ENCODE measurements around the gene SMARCC1.
"Not testable (repeated sequence)": the region's sequence is repeated elsewhere in the genome, so short reads cannot be mapped to it uniquely, and the experiment has no call there.

The SMARCC1 gene

GRCh38 chr3:47766186-47766585 is 15.5 kb downstream of the SMARCC1 start:
- no peak overlapping the region for H3K4me3 ChIP-seq (ENCODE audit: low read length)
- DNase-seq (ENCODE audit: low read depth, low spot score): no peak
- H3K27ac ChIP-seq (ENCODE audit: low read length): no peak overlapping the region
- H3K27me3 ChIP-seq (ENCODE audit: control insufficient read depth, insufficient read depth, low read length): no peaks in the 10 kb centered on the region
- H3K9me3 ChIP-seq (ENCODE audit: control insufficient read depth, insufficient read depth, low read length): no peaks in the 10 kb centered on the region
- no CpG with 5 or more reads among the region's 4 CpGs for WGBS (ENCODE audit: insufficient coverage, insufficient read length)
- peaks cover 3% of the 10 kb centered on the region; the same call in 1 of the 2 replicates for H3K36me3 ChIP-seq (ENCODE audit: control insufficient read depth, insufficient read depth, low read length)
- no peaks in the 10 kb centered on the region for H3K4me1 ChIP-seq (ENCODE audit: control insufficient read depth, insufficient read depth, low read length)

GRCh38 chr3:47762233-47762632 is 19.5 kb downstream of the SMARCC1 start:
- no peak for DNase-seq (ENCODE audit: low read depth, low spot score)
- Histone ChIP-seq H3K27ac (ENCODE audit: low read length) (no peak overlapping the region), H3K9me3 (ENCODE audit: control insufficient read depth, insufficient read depth, low read length) (no peaks in the 10 kb centered on the region), H3K4me1 (ENCODE audit: control insufficient read depth, insufficient read depth, low read length) (no peaks in the 10 kb centered on the region), H3K4me3 (ENCODE audit: low read length) (no peak overlapping the region), H3K27me3 (ENCODE audit: control insufficient read depth, insufficient read depth, low read length) (no peaks in the 10 kb centered on the region), H3K36me3 (ENCODE audit: control insufficient read depth, insufficient read depth, low read length) (no peaks in the 10 kb centered on the region; the same call in 1 of the 2 replicates)
- no CpG with 5 or more reads among the region's 4 CpGs for WGBS (ENCODE audit: insufficient coverage, insufficient read length)

- Histone ChIP-seq H3K4me1 (ENCODE audit: control insufficient read depth, insufficient read depth, low read length) (no peaks in the 10 kb centered on the region), H3K27me3 (ENCODE audit: control insufficient read depth, insufficient read depth, low read length) (no peaks in the 10 kb centered on the region), H3K9me3 (ENCODE audit: control insufficient read depth, insufficient read depth, low read length) (no peaks in the 10 kb centered on the region), H3K27ac (ENCODE audit: low read length) (no peak overlapping the region), H3K4me3 (ENCODE audit: low read length) (no peak overlapping the region), H3K36me3 (ENCODE audit: control insufficient read depth, insufficient read depth, low read length) (no peaks in the 10 kb centered on the region; the same call in 1 of the 2 replicates)
- no peak for DNase-seq (ENCODE audit: low read depth, low spot score)
- no CpG with 5 or more reads among the region's 4 CpGs for WGBS (ENCODE audit: insufficient coverage, insufficient read length)
Measured at GRCh38 chr3:47761046-47761445, 20.6 kb downstream of the SMARCC1 start.

GRCh38 chr3:47760207-47760606 is 21.5 kb downstream of the SMARCC1 start:
- not testable (repeated sequence) for H3K9me3 ChIP-seq (ENCODE audit: control insufficient read depth, insufficient read depth, low read length); H3K36me3 ChIP-seq (ENCODE audit: control insufficient read depth, insufficient read depth, low read length); H3K4me3 ChIP-seq (ENCODE audit: low read length); H3K27ac ChIP-seq (ENCODE audit: low read length); H3K4me1 ChIP-seq (ENCODE audit: control insufficient read depth, insufficient read depth, low read length); H3K27me3 ChIP-seq (ENCODE audit: control insufficient read depth, insufficient read depth, low read length); DNase-seq (ENCODE audit: low read depth, low spot score)
- WGBS (ENCODE audit: insufficient coverage, insufficient read length): no CpG with 5 or more reads among the region's 4 CpGs

- WGBS (ENCODE audit: insufficient coverage, insufficient read length): no CpG with 5 or more reads among the region's 14 CpGs
- H3K36me3 ChIP-seq (ENCODE audit: control insufficient read depth, insufficient read depth, low read length): no peaks in the 10 kb centered on the region; the same call in 1 of the 2 replicates
- H3K27me3 ChIP-seq (ENCODE audit: control insufficient read depth, insufficient read depth, low read length): no peaks in the 10 kb centered on the region
- H3K4me3 ChIP-seq (ENCODE audit: low read length): no peak overlapping the region
- no peaks in the 10 kb centered on the region for H3K4me1 ChIP-seq (ENCODE audit: control insufficient read depth, insufficient read depth, low read length)
- DNase-seq (ENCODE audit: low read depth, low spot score): no peak
- H3K27ac ChIP-seq (ENCODE audit: low read length): no peak overlapping the region
- no peaks in the 10 kb centered on the region for H3K9me3 ChIP-seq (ENCODE audit: control insufficient read depth, insufficient read depth, low read length)
Measured at GRCh38 chr3:47758261-47759025, 23.2 kb downstream of the SMARCC1 start.

- DNase-seq (ENCODE audit: low read depth, low spot score): no peak
- no peak overlapping the region for H3K4me3 ChIP-seq (ENCODE audit: low read length)
- no peak overlapping the region for H3K27ac ChIP-seq (ENCODE audit: low read length)
- H3K27me3 ChIP-seq (ENCODE audit: control insufficient read depth, insufficient read depth, low read length): no peaks in the 10 kb centered on the region
- no peaks in the 10 kb centered on the region for H3K4me1 ChIP-seq (ENCODE audit: control insufficient read depth, insufficient read depth, low read length)
- no peaks in the 10 kb centered on the region for H3K9me3 ChIP-seq (ENCODE audit: control insufficient read depth, insufficient read depth, low read length)
- WGBS (ENCODE audit: insufficient coverage, insufficient read length): no CpG with 5 or more reads among the region's 3 CpGs
- no peaks in the 10 kb centered on the region for H3K36me3 ChIP-seq (ENCODE audit: control insufficient read depth, insufficient read depth, low read length)
Measured at GRCh38 chr3:47752716-47753115, 29.0 kb downstream of the SMARCC1 start.

GRCh38 chr3:47750811-47751354 is 30.8 kb downstream of the SMARCC1 start:
- not testable (repeated sequence) for H3K27ac ChIP-seq (ENCODE audit: low read length); H3K36me3 ChIP-seq (ENCODE audit: control insufficient read depth, insufficient read depth, low read length); H3K4me1 ChIP-seq (ENCODE audit: control insufficient read depth, insufficient read depth, low read length); H3K27me3 ChIP-seq (ENCODE audit: control insufficient read depth, insufficient read depth, low read length); H3K9me3 ChIP-seq (ENCODE audit: control insufficient read depth, insufficient read depth, low read length); H3K4me3 ChIP-seq (ENCODE audit: low read length); DNase-seq (ENCODE audit: low read depth, low spot score)
- no CpG with 5 or more reads among the region's 12 CpGs for WGBS (ENCODE audit: insufficient coverage, insufficient read length)

- Histone ChIP-seq H3K9me3 (ENCODE audit: control insufficient read depth, insufficient read depth, low read length) (no peaks in the 10 kb centered on the region), H3K36me3 (ENCODE audit: control insufficient read depth, insufficient read depth, low read length) (peaks cover 8% of the 10 kb centered on the region; the same call in 1 of the 2 replicates), H3K27me3 (ENCODE audit: control insufficient read depth, insufficient read depth, low read length) (no peaks in the 10 kb centered on the region), H3K27ac (ENCODE audit: low read length) (no peak overlapping the region), H3K4me1 (ENCODE audit: control insufficient read depth, insufficient read depth, low read length) (no peaks in the 10 kb centered on the region), H3K4me3 (ENCODE audit: low read length) (no peak overlapping the region)
- no peak for DNase-seq (ENCODE audit: low read depth, low spot score)
- no CpG with 5 or more reads among the region's 3 CpGs for WGBS (ENCODE audit: insufficient coverage, insufficient read length)
Measured at GRCh38 chr3:47747558-47747957, 34.1 kb downstream of the SMARCC1 start.

GRCh38 chr3:47746264-47746663 is 35.4 kb downstream of the SMARCC1 start:
- no peaks in the 10 kb centered on the region for H3K9me3 ChIP-seq (ENCODE audit: control insufficient read depth, insufficient read depth, low read length)
- peaks cover 8% of the 10 kb centered on the region; the same call in 1 of the 2 replicates for H3K36me3 ChIP-seq (ENCODE audit: control insufficient read depth, insufficient read depth, low read length)
- H3K27me3 ChIP-seq (ENCODE audit: control insufficient read depth, insufficient read depth, low read length): no peaks in the 10 kb centered on the region
- no CpG with 5 or more reads among the region's 3 CpGs for WGBS (ENCODE audit: insufficient coverage, insufficient read length)
- H3K4me1 ChIP-seq (ENCODE audit: control insufficient read depth, insufficient read depth, low read length): no peaks in the 10 kb centered on the region
- H3K27ac ChIP-seq (ENCODE audit: low read length): no peak overlapping the region
- H3K4me3 ChIP-seq (ENCODE audit: low read length): no peak overlapping the region
- no peak for DNase-seq (ENCODE audit: low read depth, low spot score)

- Histone ChIP-seq H3K27me3 (ENCODE audit: control insufficient read depth, insufficient read depth, low read length) (no peaks in the 10 kb centered on the region), H3K27ac (ENCODE audit: low read length) (no peak overlapping the region), H3K9me3 (ENCODE audit: control insufficient read depth, insufficient read depth, low read length) (no peaks in the 10 kb centered on the region), H3K4me1 (ENCODE audit: control insufficient read depth, insufficient read depth, low read length) (no peaks in the 10 kb centered on the region), H3K36me3 (ENCODE audit: control insufficient read depth, insufficient read depth, low read length) (peaks cover 8% of the 10 kb centered on the region; the same call in 1 of the 2 replicates), H3K4me3 (ENCODE audit: low read length) (no peak overlapping the region)
- WGBS (ENCODE audit: insufficient coverage, insufficient read length): no CpG with 5 or more reads among the region's 5 CpGs
- no peak for DNase-seq (ENCODE audit: low read depth, low spot score)
Measured at GRCh38 chr3:47743855-47744254, 37.8 kb downstream of the SMARCC1 start.

- not testable (repeated sequence) for H3K36me3 ChIP-seq (ENCODE audit: control insufficient read depth, insufficient read depth, low read length); H3K27ac ChIP-seq (ENCODE audit: low read length); H3K9me3 ChIP-seq (ENCODE audit: control insufficient read depth, insufficient read depth, low read length); H3K4me3 ChIP-seq (ENCODE audit: low read length); H3K4me1 ChIP-seq (ENCODE audit: control insufficient read depth, insufficient read depth, low read length); H3K27me3 ChIP-seq (ENCODE audit: control insufficient read depth, insufficient read depth, low read length); DNase-seq (ENCODE audit: low read depth, low spot score)
- no CpG with 5 or more reads among the region's 6 CpGs for WGBS (ENCODE audit: insufficient coverage, insufficient read length)
Measured at GRCh38 chr3:47743352-47743751, 38.3 kb downstream of the SMARCC1 start.
